IMR-90 (cell line): Measurements from ENCODE around the gene ALPK3. TPM values are rescaled to one million over a fixed set of nuclear protein-coding genes. Genes with fewer than 3 reads are reported as not detected.

Source experiments
- ATAC-seq: fragments of 200-7000 bp; cut with Tn5 transposase; 2 replicates; pipeline ENCODE4 v1.9.1; 2020; ENCODE audit warnings: low read depth, mild to moderate bottlenecking, moderate library complexity
- BruUV-seq: library from RNA; stranded (reverse); fragments of 400-500 nt; replicated peaks from 2 replicates; lab custom pipeline; 2021; lab: Mats Ljungman, UMichigan
- CTCF ChIA-PET: fragments of 300-600 bp; formaldehyde crosslinking; extraction: SDS; loops from one replicate; lab custom pipeline; 2021; ENCODE audit warnings: antibody characterized with exemption; lab: Yijun Ruan, JAX
- POLR2A ChIA-PET: fragments of 300-600 bp; sonication (Branson Sonifier 250); formaldehyde crosslinking; loops from one replicate; lab custom pipeline; 2022; ENCODE audit warnings: antibody characterized with exemption; ENCODE audit not compliant: unreplicated experiment; lab: Charles Lee
- DNase-seq: peaks from one replicate; pipeline ENCODE4 v3.0.0; 2013
- H2AFZ ChIP-seq: replicated peaks from 2 replicates; pipeline ENCODE3; 2013; ENCODE audit warnings: low read length, mild to moderate bottlenecking; ENCODE audit not compliant: poor library complexity
- H2AK5ac ChIP-seq: 2 replicates; pipeline ENCODE4 v1.6.1; 2013; ENCODE audit warnings: low read depth, low read length, inconsistent platforms
- H2AK9ac ChIP-seq: replicated peaks from 2 replicates; pipeline ENCODE3; 2013; ENCODE audit warnings: mild to moderate bottlenecking, low read depth, low read length, moderate library complexity; ENCODE audit not compliant: poor library complexity
- H2BK120ac ChIP-seq: 2 replicates; pipeline ENCODE4 v1.6.1; 2013; ENCODE audit warnings: low read depth, low read length, inconsistent platforms
- H2BK15ac ChIP-seq: 3 replicates; pipeline ENCODE4 v1.6.1; 2013; ENCODE audit warnings: low read depth, low read length, inconsistent platforms
- H2BK20ac ChIP-seq: 2 replicates; pipeline ENCODE4 v1.6.1; 2013; ENCODE audit warnings: low read depth, mild to moderate bottlenecking, inconsistent platforms, low read length, moderate library complexity
- H2BK5ac ChIP-seq: 2 replicates; pipeline ENCODE4 v1.6.1; 2013; ENCODE audit warnings: mild to moderate bottlenecking, low read depth, low read length, inconsistent platforms; ENCODE audit not compliant: poor library complexity, severe bottlenecking
- H3K14ac ChIP-seq: replicated peaks from 2 replicates; pipeline ENCODE4 v1.6.1; 2013; ENCODE audit warnings: low read depth, low read length, inconsistent platforms
- H3K18ac ChIP-seq: 2 replicates; pipeline ENCODE4 v1.6.1; 2013; ENCODE audit warnings: low read depth, low read length, control low read depth
- H3K23ac ChIP-seq: 2 replicates; pipeline ENCODE4 v1.6.1; 2013; ENCODE audit warnings: low read depth, low read length, inconsistent platforms
- H3K27ac ChIP-seq: 2 replicates; pipeline ENCODE4 v1.5.1; 2013; ENCODE audit warnings: mild to moderate bottlenecking, control low read depth, low read length; ENCODE audit not compliant: insufficient read depth
- H3K27me3 ChIP-seq: 2 replicates; pipeline ENCODE4 v1.6.1; 2013; ENCODE audit warnings: low read length; ENCODE audit not compliant: control insufficient read depth, insufficient read depth
- H3K36me3 ChIP-seq: 2 replicates; pipeline ENCODE4 v1.6.1; 2013; ENCODE audit warnings: low read length, mixed read lengths; ENCODE audit not compliant: control insufficient read depth, insufficient read depth
- H3K4ac ChIP-seq: 2 replicates; pipeline ENCODE4 v1.6.1; 2013; ENCODE audit warnings: low read depth, low read length, inconsistent platforms
- H3K4me1 ChIP-seq: 2 replicates; pipeline ENCODE4 v1.6.1; 2013; ENCODE audit warnings: low read length, mixed read lengths; ENCODE audit not compliant: control insufficient read depth, insufficient read depth
- H3K4me2 ChIP-seq: 2 replicates; pipeline ENCODE4 v1.6.1; 2013; ENCODE audit warnings: low read depth, mild to moderate bottlenecking, control low read depth, low read length, moderate library complexity
- H3K4me3 ChIP-seq: 2 replicates; pipeline ENCODE4 v1.5.1; 2013; ENCODE audit warnings: low read depth, mild to moderate bottlenecking, control low read depth, low read length, moderate library complexity; ENCODE audit not compliant: insufficient read depth
- H3K56ac ChIP-seq: 2 replicates; pipeline ENCODE4 v1.6.1; 2013; ENCODE audit warnings: low read length, inconsistent platforms; ENCODE audit not compliant: insufficient read depth; ENCODE audit errors: extremely low read depth
- H3K79me1 ChIP-seq, 2 experiments: 2 replicates each; pipeline ENCODE4 v1.6.1; 2013; ENCODE audit warnings: low read length in 2 of 2, inconsistent platforms in 1 of 2, low read depth in 1 of 2
- H3K9ac ChIP-seq: 2 replicates; pipeline ENCODE4 v1.6.1; 2013; ENCODE audit warnings: low read depth, low read length, control low read depth
- H3K9me1 ChIP-seq: 2 replicates; pipeline ENCODE4 v1.6.1; 2013; ENCODE audit warnings: low read length, inconsistent platforms; ENCODE audit not compliant: insufficient read depth
- H3K9me3 ChIP-seq: 2 replicates; pipeline ENCODE4 v1.6.1; 2013; ENCODE audit warnings: low read length; ENCODE audit not compliant: control insufficient read depth, insufficient read depth
- H4K20me1 ChIP-seq: 2 replicates; pipeline ENCODE4 v1.6.1; 2013; ENCODE audit warnings: low read length, inconsistent platforms; ENCODE audit not compliant: insufficient read depth
- H4K5ac ChIP-seq: 2 replicates; pipeline ENCODE4 v1.6.1; 2013; ENCODE audit warnings: mild to moderate bottlenecking, low read depth, low read length, control low read depth
- H4K8ac ChIP-seq, 2 experiments: 2 replicates each; pipeline ENCODE4 v1.6.1; 2013; ENCODE audit warnings: low read depth in 2 of 2, low read length in 2 of 2, control low read depth in 1 of 2, inconsistent platforms in 1 of 2
- H4K91ac ChIP-seq: 2 replicates; pipeline ENCODE4 v1.6.1; 2013; ENCODE audit warnings: low read depth, low read length, inconsistent platforms; ENCODE audit not compliant: insufficient read depth
- BHLHE40 ChIP-seq: fragments of 150-350 bp; IDR thresholded peaks from 2 replicates; pipeline ENCODE4 v1.6.1; 2016; ENCODE audit warnings: mild to moderate bottlenecking, low read depth, low read length
- CEBPB ChIP-seq: IDR thresholded peaks from 2 replicates; pipeline ENCODE4 v1.6.1; 2012; ENCODE audit warnings: low read depth, low read length, improper control_type of control experiment
- CHD1 ChIP-seq: IDR thresholded peaks from 2 replicates; pipeline ENCODE4 v1.6.1; 2012; ENCODE audit warnings: low read depth, low read length, improper control_type of control experiment
- CTCF ChIP-seq: conservative IDR thresholded peaks from 2 replicates; pipeline ENCODE4 v1.5.1; 2012; ENCODE audit warnings: mild to moderate bottlenecking, low read depth, low read length, improper control_type of control experiment
- ELK1 ChIP-seq: fragments of 150-350 bp; IDR thresholded peaks from 2 replicates; pipeline ENCODE4 v1.6.1; 2016; ENCODE audit warnings: low read depth, mild to moderate bottlenecking, low read length, moderate library complexity, borderline replicate concordance
- FOS ChIP-seq: fragments of 150-350 bp; IDR thresholded peaks from 2 replicates; pipeline ENCODE4 v1.6.1; 2016; ENCODE audit warnings: low read depth, low read length
- MAFK ChIP-seq: IDR thresholded peaks from 2 replicates; pipeline ENCODE4 v1.6.1; 2012; ENCODE audit warnings: low read depth, low read length, improper control_type of control experiment
- MAZ ChIP-seq: IDR thresholded peaks from 2 replicates; pipeline ENCODE4 v1.6.1; 2012; ENCODE audit warnings: low read depth, mild to moderate bottlenecking, low read length, improper control_type of control experiment, moderate library complexity, borderline replicate concordance
- MXI1 ChIP-seq: IDR thresholded peaks from 2 replicates; pipeline ENCODE4 v1.6.1; 2012; ENCODE audit warnings: low read depth, mild to moderate bottlenecking, low read length, moderate library complexity, borderline replicate concordance
- NFE2L2 ChIP-seq: fragments of 150-350 bp; IDR thresholded peaks from 2 replicates; pipeline ENCODE4 v1.6.1; 2016; ENCODE audit warnings: low read depth, mild to moderate bottlenecking, low read length
- POLR2A ChIP-seq: IDR thresholded peaks from 2 replicates; pipeline ENCODE4 v1.6.1; 2012; ENCODE audit warnings: mild to moderate bottlenecking, low read depth, low read length
- RAD21 ChIP-seq: IDR thresholded peaks from 2 replicates; pipeline ENCODE4 v1.6.1; 2012; ENCODE audit warnings: low read length, improper control_type of control experiment
- RFX5 ChIP-seq: IDR thresholded peaks from 2 replicates; pipeline ENCODE4 v1.8.0; 2012; ENCODE audit warnings: low read depth, mild to moderate bottlenecking, low read length, moderate library complexity
- SMC3 ChIP-seq: fragments of 150-350 bp; IDR thresholded peaks from 2 replicates; pipeline ENCODE4 v1.6.1; 2016; ENCODE audit warnings: low read depth, mild to moderate bottlenecking, antibody characterized with exemption, low read length, moderate library complexity
- USF2 ChIP-seq: fragments of 150-350 bp; IDR thresholded peaks from 2 replicates; pipeline ENCODE4 v1.6.1; 2017; ENCODE audit warnings: mild to moderate bottlenecking, antibody characterized with exemption, low read length, low read depth
- WGBS, 2 experiments: methylation state at CpG; one replicate each; pipeline versions ENCODE4 v1.1.5 to v1.1.7; 2013; ENCODE audit warnings: missing lambda C conversion rate in 2 of 2; ENCODE audit not compliant: insufficient read length in 1 of 2; ENCODE audit errors: extremely low coverage in 2 of 2; 5-methylcytosine and 5-hydroxymethylcytosine counted together
- dilution Hi-C: fragments of 300-500 bp; cut with HindIII; formaldehyde crosslinking; loops from one replicate; pipeline ENCODE4 v1.14.3; 2018; ENCODE audit warnings: low sequenced_read_pairs; ENCODE audit not compliant: unreplicated experiment
- in situ Hi-C: fragments of 300-500 bp; cut with MboI; formaldehyde crosslinking; loops from 3 replicates; pipeline ENCODE4 v1.14.3; 2019; ENCODE audit warnings: low sequenced_read_pairs, inconsistent platforms, mixed read lengths
- intact Hi-C: fragments of 100-400 bp; cut with micrococcal nuclease; formaldehyde crosslinking; loops from 2 replicates; pipeline ENCODE4 v1.10.0; 2022
- polyA plus RNA-seq, 3 experiments: library from polyadenylated mRNA; depleted of rRNA; stranded (reverse); fragments of >200 nt; gene quantifications; 2 replicates each; pipeline ENCODE4 v1.2.3, GENCODE V29; 2012; ENCODE audit warnings: low replicate concordance in 1 of 3
- total RNA-seq: library from RNA; depleted of rRNA; stranded (reverse); fragments of >200 nt; gene quantifications from 2 replicates; pipeline ENCODE4 v1.2.3, GENCODE V29; 2012

Gene ALPK3
- total and polyA plus RNA-seq, 2 of the 4 experiments (the other 2 are of a cell fraction): under 0.01 to 0.26 TPM

- peak overlapping the region; percentile 94; the same call in 2 of the 3 replicates for H2BK15ac ChIP-seq
- TF ChIP-seq BHLHE40 (no peak), FOS (no peak), CHD1 (no peak), RFX5 (no peak), MAFK (no peak), NFE2L2 (no peak), MAZ (no peak), RAD21 (no peak), CTCF (no peak), ELK1 (no peak), USF2 (no peak), SMC3 (no peak), POLR2A (no peak), MXI1 (no peak), CEBPB (no peak)
- H2AFZ ChIP-seq: peak overlapping the region; percentile 82
- H3K27ac ChIP-seq: 0 out of 2 replicates have a peak overlapping the region, but pooled peaks have one; percentile 13
- ChIA-PET POLR2A (no interaction called here), CTCF (no interaction called here)
- no peak overlapping the region for H3K56ac ChIP-seq
- no peak overlapping the region; the same call in 1 of the 2 replicates for H3K23ac ChIP-seq
- peaks cover 20% of the 10 kb centered on the region for H3K4me1 ChIP-seq
- peak overlapping the region; percentile 43 to 86; a peak in 3 of 4 replicates for H4K8ac ChIP-seq
- H2AK5ac ChIP-seq: peak overlapping the region; percentile 95
- DNase-seq (no peak), ATAC-seq (no peak)
- no peak overlapping the region for H3K4me3 ChIP-seq
- peak overlapping the region; percentile 87; the same call in 1 of the 2 replicates for H2BK20ac ChIP-seq
- no peaks in the 10 kb centered on the region for H3K27me3 ChIP-seq
- dilution Hi-C loops: no loop called here
- H3K9me3 ChIP-seq: no peaks in the 10 kb centered on the region
- no peaks in the 10 kb centered on the region for H4K20me1 ChIP-seq
- peak overlapping the region; percentile 86 for H2AK9ac ChIP-seq
- H4K5ac ChIP-seq: peak overlapping the region; percentile 82; the same call in 1 of the 2 replicates
- H4K91ac ChIP-seq: peak overlapping the region; percentile 82; the same call in 1 of the 2 replicates
- peak overlapping the region; percentile 85 for H3K14ac ChIP-seq
- in situ Hi-C loops: no loop called here
- no peak overlapping the region for H3K4me2 ChIP-seq
- H3K36me3 ChIP-seq: no peaks in the 10 kb centered on the region
- no TSS peak for BruUV-seq
- no peaks in the 10 kb centered on the region for H3K79me1 ChIP-seq
- H3K18ac ChIP-seq: peak overlapping the region; percentile 21
- no peak overlapping the region for H3K9ac ChIP-seq
- peak overlapping the region; percentile 76; the same call in 1 of the 2 replicates for H3K4ac ChIP-seq
- intact Hi-C loops: no loop called here
- peak overlapping the region; percentile 88; the same call in 1 of the 2 replicates for H2BK120ac ChIP-seq
- 73% methylated on average over 3 of the region's 3 CpGs; no CpG with 5 or more reads in 1 of the 2 experiments for WGBS, 2 experiments
- peaks cover 21% of the 10 kb centered on the region for H3K9me1 ChIP-seq
- H2BK5ac ChIP-seq: peak overlapping the region; percentile 10
Observed at GRCh38 chr15:84915606-84915958, 98.4 kb downstream of the ALPK3 start.
